Activated T-cell treated with anti-CD3 and anti-CD28 coated beads for 24 hours (primary cell): ENCODE data around the gene COL28A1.
"Not testable (repeated sequence)": the region's sequence is repeated elsewhere in the genome, so short reads cannot be mapped to it uniquely, and the experiment has no call there.

Experiments
- DNase-seq: peaks from one replicate; pipeline ENCODE4 v3.0.0-alpha.2; 2020; ENCODE audit warnings: low read depth

The COL28A1 gene

DNA sequence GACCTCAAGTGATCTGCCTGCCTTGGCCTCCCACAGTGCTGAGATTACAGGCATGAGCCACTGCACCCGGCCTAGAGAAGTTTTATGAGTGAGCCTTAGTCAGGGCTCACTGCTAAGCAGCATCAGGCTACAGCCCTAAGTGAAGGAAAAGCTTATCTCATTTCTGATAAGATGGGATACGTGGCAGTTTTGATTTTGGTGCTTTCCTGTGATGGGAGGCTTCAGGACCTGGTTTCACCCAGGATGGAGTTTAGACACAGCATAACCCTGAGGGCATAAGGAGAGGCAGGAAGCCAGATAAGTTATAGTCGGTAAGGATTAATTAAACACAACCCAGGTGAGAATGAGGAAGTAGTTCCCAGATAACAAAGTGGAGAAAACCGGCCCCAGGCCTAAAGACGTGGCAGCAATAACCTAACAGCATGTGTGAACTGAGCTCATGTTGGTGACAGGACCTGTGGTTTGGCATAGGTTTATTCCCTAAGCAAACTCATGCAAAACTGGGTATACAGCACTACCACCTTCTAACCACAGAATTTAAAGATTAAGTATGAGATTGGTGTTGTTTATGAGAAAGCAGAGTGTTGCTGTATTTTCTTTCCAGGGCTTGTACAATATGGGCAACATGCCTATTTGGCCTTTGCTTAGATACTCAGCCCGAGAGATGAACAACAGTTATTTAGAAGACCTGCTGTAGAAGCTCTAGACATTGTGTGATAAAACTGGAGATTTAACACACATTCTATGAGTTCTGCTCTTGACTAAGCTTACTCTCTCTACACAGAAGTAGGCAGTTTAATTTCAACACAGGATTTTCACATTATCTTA lies 119.4 kb downstream of the COL28A1 start:
- no peak for DNase-seq

DNA sequence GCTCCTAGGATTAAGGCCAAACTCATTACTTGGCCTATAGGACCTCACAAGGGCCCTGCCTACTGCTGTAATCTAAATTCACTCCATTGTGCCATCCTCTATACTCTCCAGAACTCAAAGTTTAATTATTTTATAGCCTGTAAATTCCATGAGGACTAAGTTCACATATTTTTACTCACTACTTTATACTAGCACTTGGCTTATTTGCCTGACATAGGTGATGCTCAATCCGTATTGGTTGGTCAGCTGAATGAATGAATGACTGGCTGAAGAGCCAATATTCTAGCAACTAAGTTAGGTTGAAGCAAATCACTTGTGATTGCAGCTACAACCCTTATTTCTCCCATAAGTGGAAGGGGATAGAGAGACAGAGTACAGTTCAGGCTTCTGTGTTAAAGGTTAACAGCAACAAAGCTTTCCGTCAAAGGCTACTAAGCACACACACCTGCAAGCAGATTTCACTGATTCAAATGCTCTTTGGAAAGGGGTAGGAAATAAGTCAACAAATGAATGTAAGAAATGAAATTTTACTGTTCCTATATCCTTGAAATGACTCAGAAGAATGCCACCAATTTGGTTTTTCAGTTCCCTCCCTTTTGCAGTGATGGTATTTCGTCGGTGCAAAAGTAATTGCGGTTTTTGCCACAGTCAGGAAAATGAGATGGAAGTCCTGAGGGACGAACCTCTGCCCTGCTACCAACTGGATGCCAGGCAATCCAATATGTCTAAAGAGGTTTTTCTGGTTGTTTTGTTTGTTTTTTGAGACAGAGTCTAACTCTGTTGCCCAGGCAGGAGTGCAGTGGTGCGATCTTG lies 120.7 kb downstream of the COL28A1 start:
- no peak for DNase-seq

DNA sequence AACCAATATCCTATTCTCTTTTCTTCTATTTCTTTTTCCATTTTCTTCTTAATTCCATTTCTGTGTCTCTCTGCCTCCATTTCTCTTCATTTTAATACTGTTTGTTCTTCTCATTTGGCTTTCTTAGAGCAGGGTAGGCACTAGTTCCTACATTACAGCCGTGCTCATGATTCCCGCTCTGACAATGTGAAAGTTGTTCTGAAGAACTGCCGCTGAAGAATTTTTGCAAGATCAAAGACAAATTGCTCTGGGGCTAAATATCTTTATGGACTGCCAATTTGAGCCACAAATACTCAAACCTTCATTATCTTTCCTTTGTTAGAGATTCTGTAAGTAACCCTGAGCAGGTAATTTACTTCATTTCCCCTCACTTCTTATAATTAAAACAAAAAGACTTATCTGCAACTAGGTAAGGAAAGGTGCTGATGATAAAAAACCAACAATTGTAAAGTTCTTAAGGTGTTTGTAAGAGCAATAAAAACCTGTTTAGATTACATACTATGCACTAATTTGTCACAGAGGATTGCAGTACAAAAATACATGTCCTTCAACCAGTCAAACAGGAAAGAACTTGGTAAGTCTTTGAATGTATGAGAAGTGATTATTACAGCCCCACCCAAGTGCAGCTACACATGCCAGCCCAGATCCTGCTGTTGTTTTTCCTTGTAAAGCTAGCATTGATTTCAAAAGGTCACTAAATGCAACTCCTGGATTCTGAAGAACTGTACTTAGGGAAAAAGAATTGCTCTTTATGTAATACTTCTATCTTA lies 127.5 kb downstream of the COL28A1 start:
- no peak for DNase-seq

DNA sequence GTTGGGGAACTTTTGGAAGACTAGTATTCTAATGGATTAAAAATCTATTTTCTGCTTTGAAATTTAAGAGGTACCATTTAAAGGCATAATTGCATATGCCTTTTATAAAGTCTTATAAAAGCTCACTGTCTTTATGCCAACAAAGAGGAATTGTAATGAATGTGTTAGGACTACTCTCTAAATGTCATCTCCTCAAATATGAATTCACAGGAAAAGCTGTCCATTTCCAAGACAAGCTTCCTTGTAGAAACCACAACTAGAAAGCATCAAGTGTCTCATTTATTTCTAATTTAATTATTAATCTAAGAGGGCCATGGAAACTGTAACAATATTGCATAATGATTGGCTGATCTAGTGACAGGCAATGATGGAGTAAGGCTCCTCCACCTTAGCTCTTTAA lies 130.2 kb downstream of the COL28A1 start:
- no peak for DNase-seq

DNA sequence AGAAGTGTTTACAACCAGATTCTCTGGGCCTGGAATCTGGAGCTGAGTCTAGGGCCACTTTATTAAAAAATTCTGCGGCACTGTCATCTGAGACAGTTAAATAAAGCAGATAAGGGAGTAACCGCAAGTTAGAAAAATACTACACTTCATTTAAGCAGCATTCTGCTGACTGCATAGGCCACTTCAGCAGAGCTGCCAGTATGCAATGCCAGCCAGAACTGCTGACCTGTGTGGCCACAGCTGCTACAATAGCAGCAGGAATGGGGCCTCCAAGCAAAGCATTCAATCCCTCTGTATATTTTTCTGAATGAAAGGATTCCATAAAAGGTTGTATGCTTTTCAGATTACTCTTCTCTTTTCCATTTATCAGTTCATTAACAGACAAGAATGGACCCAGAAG lies 136.0 kb downstream of the COL28A1 start:
- no peak for DNase-seq

DNA sequence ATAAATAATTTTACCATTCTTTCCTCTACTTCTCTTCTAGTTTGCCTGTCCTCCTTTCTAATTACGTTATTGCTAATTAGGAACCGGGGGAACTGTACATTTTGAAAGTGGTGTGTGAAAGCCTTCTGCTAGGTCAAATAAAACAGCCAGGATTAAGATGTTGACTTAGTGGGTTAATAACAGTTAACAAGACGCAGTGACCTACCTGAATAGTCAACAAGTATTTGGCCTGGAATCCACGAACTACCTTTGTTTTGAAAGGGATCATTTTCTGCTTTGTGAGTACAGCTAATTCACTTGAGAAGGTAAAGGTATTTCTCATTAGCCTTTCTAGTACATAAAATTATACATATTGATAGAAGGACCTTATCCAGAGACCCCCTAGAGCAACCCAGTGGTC lies 139.9 kb downstream of the COL28A1 start:
- no peak for DNase-seq

DNA sequence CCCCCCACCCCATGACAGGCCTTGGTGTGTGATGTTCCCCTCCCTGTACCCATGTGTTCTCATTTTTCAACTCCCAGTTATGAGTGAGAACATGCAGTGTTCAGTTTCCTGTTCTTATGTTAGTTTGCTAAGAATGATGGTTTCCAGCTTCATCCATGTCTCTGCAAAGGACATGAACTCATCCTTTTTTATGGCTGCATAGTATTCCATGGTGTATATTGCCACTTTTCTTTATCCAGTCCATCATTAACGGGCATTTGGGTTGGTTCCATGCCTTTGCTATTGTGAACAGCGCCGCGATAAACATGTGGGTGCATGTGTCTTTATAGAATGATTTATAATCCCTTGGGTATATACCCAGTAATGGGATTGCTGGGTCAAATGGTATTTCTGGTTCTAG lies 147.5 kb downstream of the COL28A1 start:
- DNase-seq = not testable (repeated sequence)

DNA sequence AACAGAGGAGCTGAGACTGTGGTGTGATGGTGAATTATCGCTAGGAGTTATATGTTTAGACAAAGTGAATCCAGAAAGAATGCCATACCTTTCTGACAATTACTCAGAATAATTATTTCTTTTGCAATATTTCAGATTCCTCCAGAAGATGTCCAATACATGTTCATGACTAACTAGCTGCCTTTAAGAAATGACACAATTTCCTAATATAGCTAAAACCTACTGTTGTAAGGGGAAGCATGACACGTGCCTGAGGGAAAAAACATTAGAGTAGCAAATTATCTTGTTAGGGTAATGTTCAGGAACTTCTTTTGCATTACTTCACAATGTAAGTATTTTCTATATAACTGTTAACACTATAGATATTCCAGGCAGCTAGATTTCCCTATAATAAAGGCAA lies 150.3 kb downstream of the COL28A1 start:
- DNase-seq = no peak

DNA sequence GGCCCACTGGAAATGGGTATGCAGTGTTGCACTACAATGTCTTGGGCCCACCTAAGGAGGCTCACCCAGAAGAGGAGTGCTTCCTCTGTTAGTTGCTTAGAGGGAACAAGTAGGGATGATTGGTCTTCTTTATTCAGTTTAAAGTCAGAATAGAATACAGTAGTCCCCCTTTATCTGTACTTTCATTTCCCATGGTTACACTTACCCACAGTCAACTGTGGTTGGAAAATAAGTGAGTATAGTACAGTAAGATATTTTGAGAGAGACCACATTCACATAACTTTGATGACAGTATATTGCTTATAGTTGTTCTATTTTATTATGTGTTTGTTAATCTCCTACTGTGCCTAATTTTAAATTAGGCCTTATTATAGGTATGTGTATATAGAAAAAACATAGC lies 151.4 kb downstream of the COL28A1 start:
- DNase-seq = no peak

DNA sequence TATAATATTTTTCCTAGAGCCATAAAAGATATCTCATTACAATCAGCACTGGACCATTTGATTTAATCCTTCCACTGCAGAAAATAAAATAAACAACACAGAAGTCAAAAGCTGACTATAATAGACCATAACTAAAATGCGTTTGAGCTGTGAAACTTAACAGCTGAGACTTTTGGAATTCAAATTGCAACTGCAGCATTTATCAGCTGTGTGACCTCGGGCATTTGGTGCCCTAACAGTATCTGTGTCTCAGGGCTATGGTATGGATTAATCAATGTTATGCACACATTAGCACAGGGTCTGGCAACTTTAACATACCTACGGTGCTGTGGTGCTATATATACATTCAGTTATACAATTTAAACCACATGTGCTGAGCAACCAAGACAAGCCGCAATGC lies 160.1 kb downstream of the COL28A1 start:
- DNase-seq = no peak

DNA sequence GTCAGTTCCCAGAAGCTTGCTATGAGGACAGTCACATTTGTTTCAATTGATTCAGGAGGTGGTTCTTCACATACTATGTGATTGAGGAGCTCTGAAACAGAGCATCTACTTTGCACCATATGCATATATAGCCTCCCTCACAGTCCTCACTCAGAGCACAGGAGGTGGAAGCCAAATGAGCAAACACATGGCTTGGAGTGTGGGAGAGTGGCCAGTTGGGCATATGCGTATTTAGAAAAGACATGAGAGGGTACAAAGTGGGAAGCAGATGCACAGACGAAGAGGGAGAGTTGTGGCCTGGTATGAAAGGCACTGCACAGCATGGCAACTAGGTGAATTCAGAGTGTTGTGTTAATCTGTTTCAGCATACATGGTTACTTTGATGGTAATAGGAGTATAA lies 165.6 kb downstream of the COL28A1 start:
- no peak for DNase-seq

DNA sequence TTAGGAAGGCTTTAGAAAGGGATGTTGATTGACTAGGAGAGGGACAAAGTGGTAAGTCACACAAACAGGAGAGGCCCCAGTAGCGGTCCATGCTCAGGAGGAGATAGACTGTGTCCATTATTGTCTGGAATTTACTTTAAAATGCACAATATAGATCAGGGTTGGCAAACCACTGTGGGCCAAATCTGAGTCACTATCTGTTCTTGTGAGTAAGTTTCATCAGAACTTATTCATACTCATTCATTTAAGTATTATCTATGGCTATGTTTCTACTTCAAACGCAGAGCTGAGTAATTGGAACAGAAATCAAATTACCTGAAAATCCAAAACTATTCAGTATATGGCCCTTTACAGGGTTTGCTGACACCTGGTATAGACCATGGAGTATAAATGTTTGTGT lies 166.5 kb downstream of the COL28A1 start:
- DNase-seq = no peak

DNA sequence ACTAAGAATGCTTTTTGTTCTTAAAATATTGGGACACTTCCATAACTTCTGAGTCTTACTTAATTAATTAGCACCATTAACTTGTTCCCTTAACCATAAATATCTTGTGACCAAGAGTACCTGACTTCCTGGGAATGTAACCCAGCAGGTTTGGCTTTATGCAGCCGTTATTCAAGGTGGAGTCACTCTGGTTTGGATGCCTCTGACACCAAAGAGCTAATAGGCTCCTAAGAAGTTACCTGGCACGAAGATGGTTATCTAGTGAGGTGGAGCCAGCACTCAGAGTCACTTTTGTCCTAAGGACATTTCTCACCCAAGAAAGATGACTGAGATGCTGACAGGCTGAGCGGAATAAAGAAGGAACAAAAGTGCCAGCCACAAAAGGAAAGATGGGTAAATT lies 181.0 kb downstream of the COL28A1 start:
- no peak for DNase-seq

DNA sequence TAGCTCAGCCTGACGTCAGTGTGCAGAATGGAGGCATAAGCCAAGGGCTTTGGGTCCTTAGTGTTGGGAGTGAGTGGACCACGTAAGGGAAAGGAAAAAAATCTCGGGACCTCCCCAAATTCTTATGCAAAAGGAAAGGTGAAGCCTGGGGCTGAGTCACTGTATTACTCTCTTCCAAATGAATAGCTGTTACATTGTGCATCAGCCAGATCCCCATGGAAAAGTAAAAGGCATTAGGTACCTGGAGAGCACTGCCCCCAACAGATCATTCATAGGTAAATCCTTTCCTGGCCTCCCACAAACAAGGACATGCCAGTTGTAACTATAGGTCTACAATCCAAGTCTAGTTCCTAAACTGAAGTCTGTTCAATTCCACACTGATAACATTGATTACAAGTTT lies 182.8 kb downstream of the COL28A1 start:
- no peak for DNase-seq

DNA sequence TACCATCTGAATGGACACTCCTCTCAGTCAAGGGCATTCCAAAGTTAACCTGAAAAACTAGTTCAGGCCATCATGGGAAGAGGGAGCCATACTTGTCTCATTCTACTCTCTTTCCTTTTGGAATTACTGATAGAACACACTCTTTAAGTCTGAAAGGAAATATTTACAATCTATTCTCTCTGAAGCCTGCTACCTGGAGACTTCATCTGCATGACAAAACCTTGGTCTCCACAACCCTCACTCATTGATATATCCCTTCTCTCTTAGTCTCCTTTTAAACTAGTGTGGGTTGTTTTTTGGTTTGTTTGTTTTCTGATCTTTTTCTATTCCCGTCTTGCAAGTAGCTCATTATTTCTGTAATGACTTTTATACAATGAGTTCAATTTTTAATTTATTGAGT lies 183.8 kb downstream of the COL28A1 start:
- no peak for DNase-seq

DNA sequence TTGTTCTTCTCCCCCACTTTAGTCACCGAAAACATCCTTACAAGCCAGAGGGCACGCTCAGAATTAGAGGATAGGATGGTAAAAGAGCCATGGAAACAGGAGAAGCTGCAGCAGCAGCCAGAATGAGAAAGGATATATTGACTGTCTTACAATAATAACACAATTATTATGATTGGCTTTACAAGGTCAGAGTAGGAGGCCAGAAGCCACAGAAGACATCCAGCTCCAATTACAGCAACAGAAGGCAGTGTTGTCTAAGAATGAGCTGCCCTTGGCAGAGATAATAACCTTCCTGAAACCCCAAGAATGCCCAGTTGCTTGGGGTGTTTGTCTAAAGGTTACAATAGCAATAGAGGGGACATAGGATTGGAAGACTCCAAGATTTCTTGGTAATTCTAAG lies 184.5 kb downstream of the COL28A1 start:
- DNase-seq = no peak

DNA sequence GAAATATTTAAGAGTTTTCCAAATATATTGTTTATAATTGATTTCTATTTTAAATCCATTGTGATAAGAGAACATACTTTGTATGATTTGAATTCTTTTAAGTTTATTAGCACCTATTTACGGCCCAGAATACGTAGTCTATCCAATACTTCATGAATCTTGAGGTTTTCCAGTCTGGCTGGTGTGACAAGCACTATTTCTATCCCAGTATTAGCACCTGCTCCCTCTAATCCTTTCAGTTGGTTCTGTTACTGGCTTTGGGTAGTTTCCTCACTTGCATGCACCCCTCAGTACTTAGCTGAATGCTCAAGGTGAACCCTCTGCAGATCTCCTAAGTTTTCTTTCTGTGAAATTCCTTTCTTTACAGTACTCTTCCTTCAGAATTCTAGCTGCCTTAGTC lies 186.5 kb downstream of the COL28A1 start:
- no peak for DNase-seq

DNA sequence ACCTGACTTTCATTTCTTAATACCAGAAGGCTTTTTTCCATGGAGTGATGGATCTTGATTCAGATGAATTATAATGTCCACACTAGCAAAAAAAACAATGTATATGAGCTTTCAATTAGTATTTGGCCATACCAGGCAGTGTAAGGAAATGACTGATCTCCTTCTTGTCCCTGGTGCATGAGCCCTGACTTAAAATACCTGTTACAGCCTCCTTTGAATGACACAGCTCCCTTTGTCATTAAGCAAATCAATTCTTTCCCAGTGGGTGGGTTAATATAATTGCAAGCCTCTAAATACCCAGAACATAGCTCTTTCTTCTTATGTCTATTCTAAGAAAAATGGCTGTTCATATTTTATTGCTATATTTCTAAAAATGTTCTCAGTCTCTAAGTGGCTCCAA lies 188.6 kb downstream of the COL28A1 start:
- no peak for DNase-seq

DNA sequence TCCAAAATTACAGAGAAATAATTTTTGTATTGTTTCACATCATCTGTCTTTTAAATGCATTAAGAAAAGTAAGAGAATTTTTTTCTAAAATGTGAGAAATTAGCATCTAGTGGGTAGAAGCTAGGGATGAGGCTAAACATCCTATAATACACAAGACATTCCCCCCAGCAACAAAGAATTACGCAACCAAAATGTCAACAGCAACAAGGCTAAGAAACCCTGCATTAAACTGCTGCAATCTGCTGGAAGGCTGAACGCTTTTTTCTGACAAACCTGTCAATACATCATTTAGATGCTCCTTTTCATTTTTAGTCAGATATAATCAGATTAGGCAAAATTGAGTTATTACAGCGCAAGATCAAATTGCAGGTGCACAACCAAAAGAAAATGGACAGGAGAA lies 191.1 kb downstream of the COL28A1 start:
- DNase-seq = no peak

DNA sequence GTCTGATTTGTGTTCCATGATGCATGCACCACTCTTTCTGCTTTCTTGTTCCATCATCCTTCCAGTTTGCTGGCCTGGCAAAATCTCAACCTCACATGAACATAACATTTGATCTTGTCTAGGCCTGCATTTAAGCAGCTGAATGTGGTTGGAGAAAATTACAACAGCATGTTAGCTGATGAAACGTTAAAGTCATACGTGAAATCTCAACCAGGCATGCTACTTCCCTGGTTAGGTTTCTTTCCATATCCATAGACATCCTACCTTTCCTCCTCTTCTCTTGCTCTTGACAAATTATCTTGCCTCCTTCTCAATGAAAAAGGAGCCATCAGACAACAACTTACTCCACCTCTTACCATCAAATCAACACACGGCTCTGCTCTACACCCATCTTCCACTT lies 199.8 kb downstream of the COL28A1 start:
- DNase-seq = no peak

DNA sequence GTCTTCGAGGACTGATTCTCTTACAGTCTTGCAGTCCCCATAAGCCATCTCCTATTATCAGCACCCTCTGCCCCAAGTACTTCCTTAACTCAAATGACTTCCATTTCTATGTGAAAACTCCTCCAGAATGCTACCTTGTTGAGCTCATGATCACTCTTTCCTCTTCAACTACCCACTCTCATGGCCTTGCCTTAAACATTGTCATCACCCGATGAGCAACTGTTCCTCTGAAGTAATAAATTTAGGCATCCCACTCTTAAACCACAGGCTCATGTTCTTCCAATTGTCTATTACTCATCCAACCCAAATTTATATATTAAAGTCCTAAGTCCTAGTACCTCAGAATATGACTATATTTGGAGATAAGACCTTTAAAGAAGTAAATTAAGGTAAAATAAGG lies 200.5 kb downstream of the COL28A1 start:
- no peak for DNase-seq

DNA sequence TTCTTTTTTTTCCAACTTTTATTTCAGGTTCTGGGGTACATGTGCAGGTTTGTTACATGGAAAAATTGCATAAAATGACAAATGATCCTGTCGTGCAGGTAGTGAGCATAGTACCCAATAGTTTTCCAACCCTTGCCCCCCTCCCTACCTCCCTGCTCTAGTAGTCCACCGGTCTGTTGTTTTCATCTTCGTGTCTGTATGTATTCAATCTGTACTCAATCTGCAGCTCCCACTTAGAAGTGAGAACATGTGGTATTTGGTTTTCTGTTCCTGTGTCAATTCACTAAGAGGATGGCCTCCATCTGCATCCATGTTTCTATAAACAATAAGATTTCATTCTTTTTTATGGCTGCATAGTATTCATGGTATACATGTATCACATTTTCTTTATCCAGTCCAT lies 202.1 kb downstream of the COL28A1 start:
- DNase-seq = no peak

DNA sequence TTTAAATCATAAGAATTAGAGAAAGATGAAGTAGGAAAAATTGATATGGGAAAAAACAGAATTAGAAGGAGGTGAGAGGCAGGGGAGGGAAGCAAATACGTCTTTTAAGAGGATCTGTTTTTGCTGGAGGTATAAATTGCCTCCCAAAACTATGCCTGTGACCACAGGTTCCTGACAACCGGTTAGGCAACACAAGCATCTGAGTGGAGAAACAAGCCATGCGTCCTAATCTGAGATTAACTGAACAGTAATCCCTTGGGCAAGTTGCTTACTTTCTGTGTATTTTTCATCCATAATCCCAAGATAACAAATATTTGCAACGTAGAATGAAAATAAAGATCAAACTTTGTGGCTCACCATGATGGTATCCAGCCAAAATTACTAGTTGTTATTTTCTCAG lies 204.2 kb downstream of the COL28A1 start:
- DNase-seq = no peak
